Peyer's patch (tissue), 4 donors: ENCODE results near the gene CS.

ENCODE experiments used
- POLR2A ChIP-seq, 2 donors: fragments of 450-650 bp; IDR thresholded peaks; one replicate each; pipeline ENCODE4 v1.5.1; 2017; ENCODE audit warnings: antibody characterized with exemption in 2 of 2, mild to moderate bottlenecking in 2 of 2, moderate library complexity in 2 of 2
- TF ChIP-seq, protein P1 (sequence below), 6 experiments: fragments of 450-650 bp in 4 of 6; fragments of 200-600 bp in 2 of 6; sonication (generic) in 1 of 6; IDR thresholded peaks; one replicate each; pipeline ENCODE4 v1.5.1; 2017 to 2019; ENCODE audit warnings: antibody characterized with exemption in 6 of 6, mild to moderate bottlenecking in 3 of 6, moderate library complexity in 1 of 6

- TF ChIP-seq, protein P1, sequence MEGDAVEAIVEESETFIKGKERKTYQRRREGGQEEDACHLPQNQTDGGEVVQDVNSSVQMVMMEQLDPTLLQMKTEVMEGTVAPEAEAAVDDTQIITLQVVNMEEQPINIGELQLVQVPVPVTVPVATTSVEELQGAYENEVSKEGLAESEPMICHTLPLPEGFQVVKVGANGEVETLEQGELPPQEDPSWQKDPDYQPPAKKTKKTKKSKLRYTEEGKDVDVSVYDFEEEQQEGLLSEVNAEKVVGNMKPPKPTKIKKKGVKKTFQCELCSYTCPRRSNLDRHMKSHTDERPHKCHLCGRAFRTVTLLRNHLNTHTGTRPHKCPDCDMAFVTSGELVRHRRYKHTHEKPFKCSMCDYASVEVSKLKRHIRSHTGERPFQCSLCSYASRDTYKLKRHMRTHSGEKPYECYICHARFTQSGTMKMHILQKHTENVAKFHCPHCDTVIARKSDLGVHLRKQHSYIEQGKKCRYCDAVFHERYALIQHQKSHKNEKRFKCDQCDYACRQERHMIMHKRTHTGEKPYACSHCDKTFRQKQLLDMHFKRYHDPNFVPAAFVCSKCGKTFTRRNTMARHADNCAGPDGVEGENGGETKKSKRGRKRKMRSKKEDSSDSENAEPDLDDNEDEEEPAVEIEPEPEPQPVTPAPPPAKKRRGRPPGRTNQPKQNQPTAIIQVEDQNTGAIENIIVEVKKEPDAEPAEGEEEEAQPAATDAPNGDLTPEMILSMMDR (IDR thresholded peaks at IDR 0.05), result no peak
- TF ChIP-seq POLR2A (IDR thresholded peaks at IDR 0.05), result no peak
These were observed 3.8 kb downstream of the CS start for GRCh38 chr12:56296295-56296694.
